ENCODE data around the gene DHRSX.
"Not testable (repeated sequence)": the region's sequence is repeated elsewhere in the genome, so short reads cannot be mapped to it uniquely, and the experiment has no call there.

The DHRSX gene

GRCh38 chrX:2492531-2493218, 8.1 kb downstream of the DHRSX start:
- no peak for DNase-seq

GRCh38 chrX:2490634-2491033, 10.1 kb downstream of the DHRSX start:
- no peak for DNase-seq

- no peak for DNase-seq
These were observed 11.0 kb downstream of the DHRSX start for GRCh38 chrX:2489446-2490445.

GRCh38 chrX:2488621-2489285, 12.0 kb downstream of the DHRSX start:
- DNase-seq: no peak

GRCh38 chrX:2487366-2487765, 13.4 kb downstream of the DHRSX start:
- no peak for DNase-seq

GRCh38 chrX:2486476-2487133, 14.2 kb downstream of the DHRSX start:
- DNase-seq: no peak

- DNase-seq: no peak
These were observed 14.9 kb downstream of the DHRSX start for GRCh38 chrX:2485789-2486345.

- no peak for DNase-seq
These were observed 15.8 kb downstream of the DHRSX start for GRCh38 chrX:2484721-2485648.

GRCh38 chrX:2484256-2484655, 16.5 kb downstream of the DHRSX start:
- no peak for DNase-seq

- no peak for DNase-seq
These were observed 17.2 kb downstream of the DHRSX start for GRCh38 chrX:2483398-2484060.

GRCh38 chrX:2481597-2481996, 19.2 kb downstream of the DHRSX start:
- DNase-seq: not testable (repeated sequence)

- DNase-seq: not testable (repeated sequence)
These were observed 20.8 kb downstream of the DHRSX start for GRCh38 chrX:2479982-2480381.

- no peak for DNase-seq
These were observed 21.4 kb downstream of the DHRSX start for GRCh38 chrX:2479420-2479780.

GRCh38 chrX:2478546-2479419, 22.0 kb downstream of the DHRSX start:
- DNase-seq: no peak

GRCh38 chrX:2477313-2477712, 23.5 kb downstream of the DHRSX start:
- not testable (repeated sequence) for DNase-seq

GRCh38 chrX:2474963-2475726, 25.6 kb downstream of the DHRSX start:
- DNase-seq: no peak

GRCh38 chrX:2474280-2474962, 26.4 kb downstream of the DHRSX start:
- DNase-seq: no peak

- DNase-seq: not testable (repeated sequence)
These were observed 27.7 kb downstream of the DHRSX start for GRCh38 chrX:2473064-2473463.

All from GOT3 (cell line).